Upper lobe of left lung (tissue), 6 donors: ENCODE measurements around the gene LAG3. TPM values are rescaled to one million over a fixed set of nuclear protein-coding genes. Genes with fewer than 3 reads are reported as not detected.
"Not testable (repeated sequence)": the region's sequence is repeated elsewhere in the genome, so short reads cannot be mapped to it uniquely, and the experiment has no call there.

Experiments
- ATAC-seq, 2 donors: fragments of 200-7000 bp; cut with Tn5 transposase; one replicate each; pipeline ENCODE4 v1.9.1; 2022; ENCODE audit warnings: mild to moderate bottlenecking in 2 of 2, moderate library complexity in 2 of 2; ENCODE audit not compliant: low FRiP score in 2 of 2
- DNase-seq, 2 donors: peaks; one replicate each; pipeline ENCODE4 v3.0.0-alpha.2; 2019 to 2020
- H3K27ac ChIP-seq, 4 donors: fragments of 200-600 bp; sonication (generic); one replicate each; pipeline ENCODE4 v1.5.1; 2016 to 2019
- H3K27me3 ChIP-seq, 4 donors: fragments of 200-600 bp; sonication (generic); one replicate each; pipeline ENCODE4 v1.5.1; 2017 to 2019
- H3K36me3 ChIP-seq, 4 donors: fragments of 200-600 bp; sonication (generic); one replicate each; pipeline ENCODE4 v1.5.1; 2016 to 2019
- H3K4me1 ChIP-seq, 4 donors: fragments of 200-600 bp; sonication (generic); one replicate each; pipeline ENCODE4 v1.5.1; 2018 to 2019
- H3K4me3 ChIP-seq, 4 donors: fragments of 200-600 bp; sonication (generic); one replicate each; pipeline ENCODE4 v1.5.1; 2017 to 2019; ENCODE audit warnings: mild to moderate bottlenecking in 2 of 4, moderate library complexity in 1 of 4
- H3K9me3 ChIP-seq, 4 donors: fragments of 200-600 bp; sonication (generic); one replicate each; pipeline ENCODE4 v1.5.1; 2018 to 2019
- EP300 ChIP-seq, 4 donors: sonication (generic); formaldehyde crosslinking; IDR thresholded peaks; one replicate each; pipeline ENCODE4 v1.5.1; 2017; ENCODE audit warnings: antibody characterized with exemption in 4 of 4, control low read depth in 2 of 4
- POLR2A ChIP-seq, 4 donors: fragments of 450-650 bp; IDR thresholded peaks; one replicate each; pipeline ENCODE4 v1.5.1; 2016 to 2017; ENCODE audit warnings: antibody characterized with exemption in 4 of 4, mild to moderate bottlenecking in 2 of 4
- POLR2AphosphoS5 ChIP-seq, 2 donors: sonication (generic); formaldehyde crosslinking; IDR thresholded peaks; one replicate each; pipeline ENCODE4 v1.5.1; 2017; ENCODE audit warnings: antibody characterized with exemption in 2 of 2
- WGBS, 2 donors: methylation state at CpG; one replicate each; pipeline ENCODE4 v1.1.5; 2017 to 2018; 5-methylcytosine and 5-hydroxymethylcytosine counted together
- total RNA-seq, 6 donors: library from RNA; depleted of rRNA in 4 of 6; stranded (reverse); fragments of >200 nt in 4 of 6; gene quantifications; one replicate each; pipeline versions ENCODE4 v1.1.0 to v1.2.1, GENCODE V29; 2016 to 2021
- TF ChIP-seq, protein P1 (sequence below), 6 experiments: fragments of 450-650 bp in 4 of 6; fragments of 200-600 bp in 2 of 6; sonication (generic) in 2 of 6; IDR thresholded peaks; one replicate each; pipeline ENCODE4 v1.5.1; 2016 to 2019; ENCODE audit warnings: antibody characterized with exemption in 6 of 6
- donor health status: DM: no; HTN: no; CAD: no; lungs with moderate emphysema.
- donor health status: DM: no; HTN: yes; CAD: no; lungs with severe emphysema.

LAG3 gene
- total RNA-seq, 6 donors from 2014 or later: 0.46 to 2.6 (median 1.5) TPM

GRCh38 chr12:6735448-6736191, 36.7 kb upstream of the LAG3 start:
- Histone ChIP-seq H3K4me1 (peaks cover 0 to 10% (median 4%) of the 10 kb centered on the region in 4 donors), H3K4me3 (no peak overlapping the region), H3K36me3 (peaks cover 9 to 34% (median 19%) of the 10 kb centered on the region in 4 donors), H3K9me3 (no peaks in the 10 kb centered on the region), H3K27ac (peak overlapping the region in 1 of 4 donors; percentile 54), H3K27me3 (no peaks in the 10 kb centered on the region)
- DNase-seq (peak; percentile 66 to 82), ATAC-seq (peak; percentile 90 to 91)
- TF ChIP-seq POLR2A (IDR thresholded peaks at IDR 0.05) (no peak), POLR2AphosphoS5 (IDR thresholded peaks at IDR 0.05) (no peak), EP300 (IDR thresholded peaks at IDR 0.05) (no peak)
- TF ChIP-seq, protein P1, sequence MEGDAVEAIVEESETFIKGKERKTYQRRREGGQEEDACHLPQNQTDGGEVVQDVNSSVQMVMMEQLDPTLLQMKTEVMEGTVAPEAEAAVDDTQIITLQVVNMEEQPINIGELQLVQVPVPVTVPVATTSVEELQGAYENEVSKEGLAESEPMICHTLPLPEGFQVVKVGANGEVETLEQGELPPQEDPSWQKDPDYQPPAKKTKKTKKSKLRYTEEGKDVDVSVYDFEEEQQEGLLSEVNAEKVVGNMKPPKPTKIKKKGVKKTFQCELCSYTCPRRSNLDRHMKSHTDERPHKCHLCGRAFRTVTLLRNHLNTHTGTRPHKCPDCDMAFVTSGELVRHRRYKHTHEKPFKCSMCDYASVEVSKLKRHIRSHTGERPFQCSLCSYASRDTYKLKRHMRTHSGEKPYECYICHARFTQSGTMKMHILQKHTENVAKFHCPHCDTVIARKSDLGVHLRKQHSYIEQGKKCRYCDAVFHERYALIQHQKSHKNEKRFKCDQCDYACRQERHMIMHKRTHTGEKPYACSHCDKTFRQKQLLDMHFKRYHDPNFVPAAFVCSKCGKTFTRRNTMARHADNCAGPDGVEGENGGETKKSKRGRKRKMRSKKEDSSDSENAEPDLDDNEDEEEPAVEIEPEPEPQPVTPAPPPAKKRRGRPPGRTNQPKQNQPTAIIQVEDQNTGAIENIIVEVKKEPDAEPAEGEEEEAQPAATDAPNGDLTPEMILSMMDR (IDR thresholded peaks at IDR 0.05): peak; percentile 35 to 70 (median 60)
- WGBS, 2 donors: 40 to 42% methylated on average over 8 of the region's 8 CpGs

DNA sequence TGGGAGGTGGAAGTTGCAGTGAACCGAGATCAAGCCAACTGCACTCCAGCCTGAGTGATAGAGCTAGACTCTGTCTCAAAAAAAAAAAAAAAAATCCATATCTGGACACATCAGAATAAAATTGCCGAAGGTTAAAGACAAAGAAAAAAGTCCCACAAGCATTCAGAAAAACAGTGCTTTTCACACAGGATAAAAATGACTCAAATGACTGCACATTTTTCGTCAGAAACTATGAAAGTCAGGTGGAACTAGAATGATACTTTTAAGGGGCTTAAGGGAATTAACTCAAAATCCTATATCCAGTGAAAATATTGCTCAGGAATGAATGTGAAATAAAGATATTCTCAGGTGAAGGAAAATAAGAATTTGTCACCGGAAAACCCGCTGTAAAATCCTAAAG, 35.6 kb upstream of the LAG3 start:
- TF ChIP-seq POLR2A (IDR thresholded peaks at IDR 0.05): no peak
- no peak for TF ChIP-seq POLR2AphosphoS5 (IDR thresholded peaks at IDR 0.05)
- TF ChIP-seq, protein P1 (IDR thresholded peaks at IDR 0.05): no peak
- no peak for TF ChIP-seq EP300 (IDR thresholded peaks at IDR 0.05)
- H3K36me3 ChIP-seq: peaks cover 0 to 23% (median 9%) of the 10 kb centered on the region in 4 donors
- DNase-seq: no peak
- no peak overlapping the region for H3K4me3 ChIP-seq
- H3K4me1 ChIP-seq: peaks cover 0 to 10% (median 4%) of the 10 kb centered on the region in 4 donors
- ATAC-seq: no peak
- 93 to 94% methylated on average over 5 of the region's 5 CpGs for WGBS, 2 donors
- H3K9me3 ChIP-seq: no peaks in the 10 kb centered on the region
- no peaks in the 10 kb centered on the region for H3K27me3 ChIP-seq
- H3K27ac ChIP-seq: no peak overlapping the region

DNA sequence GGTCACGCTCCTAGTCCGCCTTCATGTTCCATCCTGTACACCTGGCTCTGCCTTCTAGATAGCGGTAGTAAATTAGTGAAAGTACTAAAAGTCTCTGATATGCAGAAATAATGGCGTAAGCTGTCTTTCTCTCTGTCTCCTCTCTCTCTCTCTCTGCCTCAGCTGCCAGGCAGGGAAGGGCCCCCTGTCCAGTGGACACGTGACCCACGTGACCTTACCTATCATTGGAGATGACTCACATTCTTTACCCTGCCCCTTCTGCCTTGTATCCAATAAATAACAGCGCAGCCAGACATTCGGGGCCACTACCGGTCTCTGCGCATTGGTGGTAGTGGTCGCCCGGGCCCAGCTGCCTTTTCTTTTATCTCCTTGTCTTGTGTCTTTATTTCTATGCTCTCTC, 30.2 kb upstream of the LAG3 start:
- WGBS, 2 donors: 78 to 84% methylated on average over 12 of the region's 12 CpGs
- ATAC-seq: not testable (repeated sequence)

DNA sequence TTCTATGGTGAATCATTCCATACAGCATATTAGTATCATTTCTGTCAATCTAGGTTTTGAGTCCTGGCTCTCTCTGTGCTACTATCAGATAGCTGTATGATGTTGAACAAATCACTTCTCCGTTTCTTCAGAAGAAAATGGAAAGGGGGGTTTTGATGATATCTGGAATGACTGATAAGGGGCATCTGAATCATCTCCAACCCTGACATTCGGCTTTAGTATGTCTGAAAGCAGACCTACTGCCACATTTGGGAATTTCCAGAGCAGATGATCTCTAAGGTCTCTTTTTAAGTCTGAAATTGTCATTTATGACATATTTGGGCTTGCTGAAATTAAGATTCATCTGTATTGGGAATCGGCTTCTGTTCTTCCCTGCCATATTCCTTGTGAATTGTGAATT, 29.5 kb upstream of the LAG3 start:
- no peaks in the 10 kb centered on the region for H3K27me3 ChIP-seq
- 73 to 79% methylated on average over 3 of the region's 3 CpGs for WGBS, 2 donors
- ATAC-seq (no peak), DNase-seq (no peak)
- peaks cover 5 to 20% (median 12%) of the 10 kb centered on the region in 4 donors for H3K36me3 ChIP-seq
- H3K4me1 ChIP-seq: peaks cover 0 to 5% (median 0%) of the 10 kb centered on the region in 4 donors
- no peak overlapping the region for H3K27ac ChIP-seq
- no peak overlapping the region for H3K4me3 ChIP-seq
- H3K9me3 ChIP-seq: no peaks in the 10 kb centered on the region
- TF ChIP-seq POLR2AphosphoS5 (IDR thresholded peaks at IDR 0.05): no peak
- TF ChIP-seq, protein P1 (IDR thresholded peaks at IDR 0.05): no peak
- no peak for TF ChIP-seq POLR2A (IDR thresholded peaks at IDR 0.05)
- TF ChIP-seq EP300 (IDR thresholded peaks at IDR 0.05): no peak

More for the DNA sequence above, 30.2 kb upstream of the LAG3 start:
- not testable (repeated sequence) for H3K27me3 ChIP-seq, H3K4me1 ChIP-seq, H3K27ac ChIP-seq, DNase-seq, H3K9me3 ChIP-seq, H3K4me3 ChIP-seq
- peaks cover 0 to 13% (median 6%) of the 10 kb centered on the region in 4 donors for H3K36me3 ChIP-seq

DNA sequence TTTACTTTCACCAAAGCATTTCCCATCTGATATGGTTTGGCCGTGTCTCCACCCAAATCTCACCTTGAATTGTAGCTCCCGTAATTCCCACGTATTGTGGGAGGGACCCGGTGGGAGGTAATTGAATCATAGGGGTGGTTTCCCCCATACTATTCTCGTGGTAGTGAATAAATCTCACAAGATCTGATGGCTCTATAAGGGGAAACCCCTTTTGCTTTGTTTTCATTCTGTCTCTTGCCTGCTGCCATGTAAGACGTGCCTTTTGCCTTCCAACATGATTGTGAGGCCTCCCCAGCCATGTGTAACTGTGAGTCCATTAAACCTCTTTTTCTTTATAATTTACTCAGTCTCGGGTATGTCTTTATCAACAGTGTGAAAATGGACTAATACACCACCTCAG, 29.0 kb upstream of the LAG3 start:
- ATAC-seq, H3K27me3 ChIP-seq, H3K4me1 ChIP-seq, DNase-seq, H3K4me3 ChIP-seq, H3K27ac ChIP-seq, H3K9me3 ChIP-seq: not testable (repeated sequence)
- peaks cover 8 to 25% (median 16%) of the 10 kb centered on the region in 4 donors for H3K36me3 ChIP-seq
- WGBS, 2 donors: 70% methylated on average over 7 of the region's 7 CpGs
